ENCODE data around the gene TRNP1.

The TRNP1 gene

DNA sequence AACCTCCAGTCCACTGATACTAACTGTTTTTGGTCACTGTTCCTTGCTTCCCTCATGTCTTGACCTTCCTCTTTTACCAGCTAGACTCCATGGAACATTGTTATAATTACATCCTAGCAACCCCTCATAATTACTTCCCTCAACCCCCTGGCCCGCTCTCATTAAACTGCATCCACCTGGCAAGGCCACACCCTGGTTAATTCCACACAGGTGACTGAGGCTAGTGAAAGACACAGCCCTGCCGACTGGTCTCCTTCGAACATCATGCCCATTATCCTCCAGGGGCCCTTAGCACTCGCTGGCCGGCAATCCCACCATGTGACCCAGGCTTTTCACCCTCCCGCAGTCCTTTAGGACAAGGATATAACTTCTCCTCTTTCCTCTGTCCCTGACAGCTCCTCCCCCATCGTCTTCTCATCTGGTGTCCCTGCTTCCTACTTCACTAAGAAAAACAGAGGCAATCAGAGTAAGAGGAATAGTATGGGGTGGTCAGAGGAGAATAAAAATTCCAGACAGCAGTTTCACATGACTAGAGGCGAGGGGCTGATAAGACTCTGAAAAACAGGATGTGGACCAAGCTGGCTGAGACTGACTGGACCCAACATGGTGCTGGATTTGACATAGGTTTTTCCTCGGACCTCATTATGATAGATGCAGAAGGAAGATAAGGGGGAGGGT lies 28.0 kb downstream of the TRNP1 start:
- H3K4me3 ChIP-seq (IDR thresholded peaks at IDR 0.05; ENCODE audit: insufficient read depth, low read depth, low read length), result no peak overlapping the region
- H2AFZ ChIP-seq (ENCODE audit: low read depth), result no peak overlapping the region
- TF ChIP-seq, protein P1, sequence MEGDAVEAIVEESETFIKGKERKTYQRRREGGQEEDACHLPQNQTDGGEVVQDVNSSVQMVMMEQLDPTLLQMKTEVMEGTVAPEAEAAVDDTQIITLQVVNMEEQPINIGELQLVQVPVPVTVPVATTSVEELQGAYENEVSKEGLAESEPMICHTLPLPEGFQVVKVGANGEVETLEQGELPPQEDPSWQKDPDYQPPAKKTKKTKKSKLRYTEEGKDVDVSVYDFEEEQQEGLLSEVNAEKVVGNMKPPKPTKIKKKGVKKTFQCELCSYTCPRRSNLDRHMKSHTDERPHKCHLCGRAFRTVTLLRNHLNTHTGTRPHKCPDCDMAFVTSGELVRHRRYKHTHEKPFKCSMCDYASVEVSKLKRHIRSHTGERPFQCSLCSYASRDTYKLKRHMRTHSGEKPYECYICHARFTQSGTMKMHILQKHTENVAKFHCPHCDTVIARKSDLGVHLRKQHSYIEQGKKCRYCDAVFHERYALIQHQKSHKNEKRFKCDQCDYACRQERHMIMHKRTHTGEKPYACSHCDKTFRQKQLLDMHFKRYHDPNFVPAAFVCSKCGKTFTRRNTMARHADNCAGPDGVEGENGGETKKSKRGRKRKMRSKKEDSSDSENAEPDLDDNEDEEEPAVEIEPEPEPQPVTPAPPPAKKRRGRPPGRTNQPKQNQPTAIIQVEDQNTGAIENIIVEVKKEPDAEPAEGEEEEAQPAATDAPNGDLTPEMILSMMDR (conservative IDR thresholded peaks at IDR 0.05; ENCODE audit: low read depth, low read length), result no peak

DNA sequence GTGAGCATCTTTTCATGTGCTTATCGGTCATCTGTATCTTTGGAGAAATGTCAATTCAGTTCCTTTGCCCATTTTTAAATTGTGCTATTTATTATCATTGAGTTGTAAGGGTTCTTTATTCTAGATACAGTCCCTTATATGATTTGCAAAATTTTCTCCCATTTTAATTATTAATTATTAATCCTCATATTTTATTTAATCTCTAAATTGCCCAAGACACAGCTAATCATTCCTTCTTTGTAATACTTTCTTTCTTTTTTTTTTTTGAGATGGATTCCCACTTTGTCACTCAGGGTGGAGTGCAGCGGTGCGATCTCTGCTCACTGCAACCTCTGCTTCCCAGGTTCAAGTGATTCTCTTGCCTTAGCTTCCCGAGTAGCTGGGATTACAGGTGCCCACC lies 32.2 kb downstream of the TRNP1 start:
- H3K79me2 ChIP-seq (ENCODE audit: insufficient read depth, low read depth), result no peaks in the 10 kb centered on the region
- no peaks in the 10 kb centered on the region for H4K20me1 ChIP-seq (ENCODE audit: insufficient read depth)
- no peak overlapping the region for H3K27ac ChIP-seq

More for the DNA sequence above, 28.0 kb downstream of the TRNP1 start:
- no peaks in the 10 kb centered on the region for H3K27me3 ChIP-seq (ENCODE audit: insufficient read depth, low read depth)
- H3K4me1 ChIP-seq (ENCODE audit: low read depth, poor library complexity, severe bottlenecking), result no peaks in the 10 kb centered on the region
- no peaks in the 10 kb centered on the region for H3K79me2 ChIP-seq (ENCODE audit: insufficient read depth, low read depth)
- no peaks in the 10 kb centered on the region for H4K20me1 ChIP-seq (ENCODE audit: insufficient read depth)
- H3K9ac ChIP-seq, result no peak overlapping the region
- H3K27ac ChIP-seq, result no peak overlapping the region
- no peak overlapping the region for H3K4me2 ChIP-seq
- no peaks in the 10 kb centered on the region for H3K36me3 ChIP-seq (ENCODE audit: insufficient read depth)

DNA sequence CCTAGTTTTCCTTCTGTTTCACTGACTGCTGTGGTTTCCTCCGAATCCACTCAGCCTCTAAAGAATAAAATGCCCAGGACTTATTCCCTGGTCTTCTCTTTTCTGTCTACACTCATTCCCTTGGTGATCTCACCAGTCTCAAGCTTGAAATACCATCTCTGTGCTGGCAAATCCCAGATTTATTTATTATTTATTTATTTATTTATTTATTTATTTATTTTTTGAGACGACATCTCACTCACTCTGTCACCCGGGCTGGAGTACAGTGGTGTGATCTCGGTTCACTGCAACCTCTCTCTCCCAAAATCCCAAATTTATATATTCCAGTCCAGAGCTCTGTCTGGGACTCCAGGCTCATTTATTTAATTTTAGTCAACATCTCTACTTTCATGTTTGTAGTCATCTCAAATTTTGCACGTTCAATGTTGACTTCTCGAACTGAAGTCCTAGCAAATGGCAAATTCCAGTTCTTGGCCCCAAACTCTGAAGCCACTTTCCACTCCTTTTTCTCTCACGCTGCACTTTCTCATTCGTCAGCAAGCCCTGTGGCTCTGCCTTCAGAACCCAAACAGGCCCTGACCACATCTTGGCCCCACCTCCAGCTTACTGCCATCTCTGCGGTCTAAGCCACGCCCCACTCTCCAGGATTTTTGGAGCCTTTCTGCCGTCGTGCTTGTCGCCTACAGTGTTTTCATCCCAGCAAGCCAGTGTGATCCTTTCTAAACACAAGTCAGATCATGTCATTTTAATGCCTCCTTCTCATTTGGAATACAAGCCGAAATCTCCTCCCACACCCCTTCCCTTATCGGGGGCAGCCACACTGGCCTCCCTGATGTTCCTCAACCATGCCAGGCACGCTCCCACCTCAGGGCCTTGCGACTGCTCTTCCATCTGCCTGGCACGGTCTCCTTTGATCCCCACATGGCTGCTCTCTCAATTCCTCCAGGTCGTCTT lies 33.4 kb downstream of the TRNP1 start:
- H3K27ac ChIP-seq, result no peak overlapping the region
- H3K27me3 ChIP-seq (ENCODE audit: insufficient read depth, low read depth), result no peaks in the 10 kb centered on the region; the same call in 1 of the 2 replicates
- H4K20me1 ChIP-seq (ENCODE audit: insufficient read depth), result no peaks in the 10 kb centered on the region
- H3K9ac ChIP-seq, result no peak overlapping the region
- H3K4me2 ChIP-seq, result no peak overlapping the region
- TF ChIP-seq, protein P1 (conservative IDR thresholded peaks at IDR 0.05; ENCODE audit: low read depth, low read length), result no peak
- H3K79me2 ChIP-seq (ENCODE audit: insufficient read depth, low read depth), result no peaks in the 10 kb centered on the region
- no peak overlapping the region for H3K4me3 ChIP-seq (IDR thresholded peaks at IDR 0.05; ENCODE audit: insufficient read depth, low read depth, low read length)
- no peaks in the 10 kb centered on the region for H3K36me3 ChIP-seq (ENCODE audit: insufficient read depth)
- no peaks in the 10 kb centered on the region for H3K4me1 ChIP-seq (ENCODE audit: low read depth, poor library complexity, severe bottlenecking)
- no peak overlapping the region; the same call in 1 of the 2 replicates for H2AFZ ChIP-seq (ENCODE audit: low read depth)

More for the DNA sequence above, 32.2 kb downstream of the TRNP1 start:
- Histone ChIP-seq H3K4me3 (IDR thresholded peaks at IDR 0.05; ENCODE audit: insufficient read depth, low read depth, low read length) (no peak overlapping the region), H3K36me3 (ENCODE audit: insufficient read depth) (no peaks in the 10 kb centered on the region), H2AFZ (ENCODE audit: low read depth) (no peak overlapping the region), H3K9ac (no peak overlapping the region), H3K4me2 (no peak overlapping the region), H3K4me1 (ENCODE audit: low read depth, poor library complexity, severe bottlenecking) (no peaks in the 10 kb centered on the region), H3K27me3 (ENCODE audit: insufficient read depth, low read depth) (no peaks in the 10 kb centered on the region; the same call in 1 of the 2 replicates)
- TF ChIP-seq, protein P1 (conservative IDR thresholded peaks at IDR 0.05; ENCODE audit: low read depth, low read length), result no peak

DNA sequence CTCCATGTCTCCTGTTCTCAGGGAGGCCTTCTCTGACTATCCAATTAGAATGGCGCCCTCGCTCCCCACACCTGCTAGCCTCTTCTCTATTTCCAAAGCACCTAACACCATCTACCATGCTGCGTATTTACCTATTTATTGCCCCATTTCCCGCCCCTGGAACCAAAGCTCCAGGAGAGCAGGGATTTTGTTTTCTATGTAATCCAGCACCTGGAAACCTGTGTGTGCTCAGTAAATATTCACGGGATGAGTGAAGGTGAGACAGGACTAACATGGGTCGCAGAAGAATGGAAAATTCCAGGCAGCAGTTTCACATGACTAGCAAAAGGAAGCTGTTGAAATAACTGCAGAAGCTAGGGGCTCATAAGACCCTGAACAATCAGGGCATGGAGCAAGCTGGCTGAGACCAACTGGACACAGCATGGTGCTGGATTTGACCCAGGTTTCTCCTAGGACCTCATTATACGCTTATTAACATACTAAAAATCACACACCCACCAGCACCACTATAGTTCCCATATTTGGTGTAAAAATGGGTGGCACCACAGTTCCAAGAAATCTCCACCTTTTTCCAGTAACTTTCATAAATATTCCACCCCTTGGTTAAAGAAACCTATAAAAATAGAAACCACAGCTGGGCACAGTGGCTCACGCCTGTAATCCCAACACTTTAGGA lies 34.2 kb downstream of the TRNP1 start:
- Histone ChIP-seq H3K9ac (no peak overlapping the region), H3K27me3 (ENCODE audit: insufficient read depth, low read depth) (no peaks in the 10 kb centered on the region; the same call in 1 of the 2 replicates), H2AFZ (ENCODE audit: low read depth) (no peak overlapping the region), H3K4me1 (ENCODE audit: low read depth, poor library complexity, severe bottlenecking) (no peaks in the 10 kb centered on the region), H3K4me3 (IDR thresholded peaks at IDR 0.05; ENCODE audit: insufficient read depth, low read depth, low read length) (no peak overlapping the region), H3K36me3 (ENCODE audit: insufficient read depth) (no peaks in the 10 kb centered on the region), H3K27ac (no peak overlapping the region), H4K20me1 (ENCODE audit: insufficient read depth) (no peaks in the 10 kb centered on the region), H3K4me2 (no peak overlapping the region), H3K79me2 (ENCODE audit: insufficient read depth, low read depth) (no peaks in the 10 kb centered on the region)
- TF ChIP-seq, protein P1 (conservative IDR thresholded peaks at IDR 0.05; ENCODE audit: low read depth, low read length), result no peak

Data from KMS-11 (cell line).